NCI-H187 (cell line): ENCODE measurements around the gene MYPOP.
A peak's percentile ranks its signal among the peaks of the same experiment; 100 is the strongest.
"Not testable (repeated sequence)": the region's sequence is repeated elsewhere in the genome, so short reads cannot be mapped to it uniquely, and the experiment has no call there.

Experiments used
- DNase-seq, 2 experiments: peaks; one replicate each; lab custom pipeline; 2025; lab: John Stamatoyannopoulos, UW

MYPOP gene

GRCh38 chr19:45883881-45884681, 18.3 kb downstream of the MYPOP start:
- no peak for DNase-seq

GRCh38 chr19:45883586-45883880, 18.9 kb downstream of the MYPOP start:
- DNase-seq: no peak

GRCh38 chr19:45882652-45883585, 19.5 kb downstream of the MYPOP start:
- peak; percentile 5 to 25 for DNase-seq

- DNase-seq: no peak
These were observed 20.4 kb downstream of the MYPOP start for GRCh38 chr19:45881909-45882528.

- no peak for DNase-seq
These were observed 21.1 kb downstream of the MYPOP start for GRCh38 chr19:45881082-45881908.

- no peak for DNase-seq
These were observed 22.4 kb downstream of the MYPOP start for GRCh38 chr19:45879971-45880370.

- DNase-seq: no peak
These were observed 23.4 kb downstream of the MYPOP start for GRCh38 chr19:45879055-45879454.

GRCh38 chr19:45878043-45878794, 24.2 kb downstream of the MYPOP start:
- DNase-seq: no peak

- DNase-seq: no peak
These were observed 25.8 kb downstream of the MYPOP start for GRCh38 chr19:45876411-45877197.

GRCh38 chr19:45876161-45876410, 26.3 kb downstream of the MYPOP start:
- no peak for DNase-seq

- DNase-seq: no peak
These were observed 27.8 kb downstream of the MYPOP start for GRCh38 chr19:45874620-45874966.

GRCh38 chr19:45873219-45873772, 29.1 kb downstream of the MYPOP start:
- no peak for DNase-seq

- no peak for DNase-seq
These were observed 30.1 kb downstream of the MYPOP start for GRCh38 chr19:45872095-45872919.

GRCh38 chr19:45870798-45871197, 31.6 kb downstream of the MYPOP start:
- DNase-seq: no peak

- DNase-seq: not testable (repeated sequence)
These were observed 35.2 kb downstream of the MYPOP start for GRCh38 chr19:45867241-45867640.

- DNase-seq: no peak
These were observed 35.8 kb downstream of the MYPOP start for GRCh38 chr19:45866400-45867176.

GRCh38 chr19:45865269-45865948, 37.0 kb downstream of the MYPOP start:
- no peak for DNase-seq

GRCh38 chr19:45864629-45865082, 37.8 kb downstream of the MYPOP start:
- no peak for DNase-seq
